Endometrium (tissue), 2 donors: ENCODE results near the gene FLYWCH2.

ENCODE experiments used
- FAIRE-seq: peaks from 2 replicates; lab custom pipeline; 2012; peaks lifted over from hg19 to GRCh38; lab: Jason Lieb, UNC
- donor health status: control.
- donor health status: control.

FLYWCH2 gene

GRCh38 chr16:2853531-2854073 is 29.4 kb upstream of the FLYWCH2 start:
- no peak for FAIRE-seq

GRCh38 chr16:2854700-2855309 is 28.2 kb upstream of the FLYWCH2 start:
- no peak for FAIRE-seq

GRCh38 chr16:2855536-2855935 is 27.5 kb upstream of the FLYWCH2 start:
- FAIRE-seq, result no peak

- no peak for FAIRE-seq
Measured at GRCh38 chr16:2856061-2856670, 26.8 kb upstream of the FLYWCH2 start.

GRCh38 chr16:2856686-2857450 is 26.1 kb upstream of the FLYWCH2 start:
- FAIRE-seq, result no peak

GRCh38 chr16:2857451-2858244 is 25.4 kb upstream of the FLYWCH2 start, which contains the start of gene PRSS22:
PRSS22 (minus strand) TSS chr16:2858170; CDS start chr16:2858104, 66 bp downstream.
- no peak for FAIRE-seq

- no peak for FAIRE-seq
Measured at GRCh38 chr16:2858245-2859025, 24.6 kb upstream of the FLYWCH2 start.

GRCh38 chr16:2859686-2860265 is 23.2 kb upstream of the FLYWCH2 start:
- FAIRE-seq, result no peak

GRCh38 chr16:2860826-2861567 is 22.0 kb upstream of the FLYWCH2 start:
- no peak for FAIRE-seq

- no peak for FAIRE-seq
Measured at GRCh38 chr16:2865651-2866050, 17.4 kb upstream of the FLYWCH2 start.

- FAIRE-seq, result no peak
Measured at GRCh38 chr16:2866431-2866830, 16.6 kb upstream of the FLYWCH2 start.

GRCh38 chr16:2867661-2867986 is 15.4 kb upstream of the FLYWCH2 start:
- FAIRE-seq, result no peak

- FAIRE-seq, result peak; percentile 72
Measured at GRCh38 chr16:2867987-2868789, 14.8 kb upstream of the FLYWCH2 start.

GRCh38 chr16:2871926-2872325 is 11.1 kb upstream of the FLYWCH2 start:
- FAIRE-seq, result no peak

GRCh38 chr16:2874032-2874911 is 8.7 kb upstream of the FLYWCH2 start:
- FAIRE-seq, result no peak

GRCh38 chr16:2874912-2875362 is 8.1 kb upstream of the FLYWCH2 start:
- FAIRE-seq, result peak; percentile 60

- no peak for FAIRE-seq
Measured at GRCh38 chr16:2879854-2880508, 3.0 kb upstream of the FLYWCH2 start.
